ENCODE measurements around the gene GNG7.
"Not testable (repeated sequence)": the region's sequence is repeated elsewhere in the genome, so short reads cannot be mapped to it uniquely, and the experiment has no call there.

Gene GNG7

DNA sequence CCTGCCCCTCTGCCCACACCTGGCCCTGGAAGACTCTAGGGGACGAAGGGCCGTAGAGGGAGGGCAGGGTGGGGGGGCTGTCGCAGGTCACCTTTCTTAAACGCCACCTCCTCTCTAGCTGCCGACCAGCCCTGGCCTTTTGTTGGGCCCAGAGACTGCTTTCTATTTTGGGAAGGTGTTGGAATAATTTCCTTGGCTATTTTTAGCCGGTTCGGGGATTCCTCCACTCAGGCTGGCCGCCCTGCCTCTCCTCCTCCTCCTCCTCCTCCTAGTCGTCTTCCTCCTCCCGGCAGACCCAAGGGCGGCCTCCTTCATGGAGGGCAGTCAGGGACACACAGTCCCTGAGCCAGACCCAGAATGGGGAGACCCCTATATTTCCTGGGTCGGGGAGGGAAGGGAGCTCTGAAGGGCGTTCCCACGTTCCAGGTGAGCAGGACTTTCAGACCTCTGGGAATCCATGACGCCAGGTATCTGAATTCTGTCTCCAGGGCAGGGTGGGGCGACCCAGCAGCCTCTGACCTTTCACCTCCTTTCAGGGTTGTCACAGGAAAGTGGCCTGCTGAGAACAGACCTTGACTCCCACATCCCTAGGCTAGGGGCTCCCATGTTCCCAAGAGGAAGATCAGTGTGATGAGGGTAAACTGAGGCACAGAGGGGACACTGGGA is 206.7 kb downstream of the GNG7 start:
- TF ChIP-seq, protein P1, sequence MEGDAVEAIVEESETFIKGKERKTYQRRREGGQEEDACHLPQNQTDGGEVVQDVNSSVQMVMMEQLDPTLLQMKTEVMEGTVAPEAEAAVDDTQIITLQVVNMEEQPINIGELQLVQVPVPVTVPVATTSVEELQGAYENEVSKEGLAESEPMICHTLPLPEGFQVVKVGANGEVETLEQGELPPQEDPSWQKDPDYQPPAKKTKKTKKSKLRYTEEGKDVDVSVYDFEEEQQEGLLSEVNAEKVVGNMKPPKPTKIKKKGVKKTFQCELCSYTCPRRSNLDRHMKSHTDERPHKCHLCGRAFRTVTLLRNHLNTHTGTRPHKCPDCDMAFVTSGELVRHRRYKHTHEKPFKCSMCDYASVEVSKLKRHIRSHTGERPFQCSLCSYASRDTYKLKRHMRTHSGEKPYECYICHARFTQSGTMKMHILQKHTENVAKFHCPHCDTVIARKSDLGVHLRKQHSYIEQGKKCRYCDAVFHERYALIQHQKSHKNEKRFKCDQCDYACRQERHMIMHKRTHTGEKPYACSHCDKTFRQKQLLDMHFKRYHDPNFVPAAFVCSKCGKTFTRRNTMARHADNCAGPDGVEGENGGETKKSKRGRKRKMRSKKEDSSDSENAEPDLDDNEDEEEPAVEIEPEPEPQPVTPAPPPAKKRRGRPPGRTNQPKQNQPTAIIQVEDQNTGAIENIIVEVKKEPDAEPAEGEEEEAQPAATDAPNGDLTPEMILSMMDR (conservative IDR thresholded peaks at IDR 0.05) = no peak
- TF ChIP-seq ZFX (IDR thresholded peaks at IDR 0.05) = no peak
- peak overlapping the region; percentile 84 for H3K27ac ChIP-seq

GRCh38 chr19:2495130-2495641 is 207.3 kb downstream of the GNG7 start:
- TF ChIP-seq ZFX (IDR thresholded peaks at IDR 0.05) = no peak
- TF ChIP-seq, protein P1 (conservative IDR thresholded peaks at IDR 0.05) = no peak
- peak overlapping the region; percentile 84 for H3K27ac ChIP-seq

GRCh38 chr19:2494447-2495129 is 207.9 kb downstream of the GNG7 start:
- peak overlapping the region; percentile 84 for H3K27ac ChIP-seq
- TF ChIP-seq ZFX (IDR thresholded peaks at IDR 0.05) = no peak
- TF ChIP-seq, protein P1 (conservative IDR thresholded peaks at IDR 0.05) = no peak

DNA sequence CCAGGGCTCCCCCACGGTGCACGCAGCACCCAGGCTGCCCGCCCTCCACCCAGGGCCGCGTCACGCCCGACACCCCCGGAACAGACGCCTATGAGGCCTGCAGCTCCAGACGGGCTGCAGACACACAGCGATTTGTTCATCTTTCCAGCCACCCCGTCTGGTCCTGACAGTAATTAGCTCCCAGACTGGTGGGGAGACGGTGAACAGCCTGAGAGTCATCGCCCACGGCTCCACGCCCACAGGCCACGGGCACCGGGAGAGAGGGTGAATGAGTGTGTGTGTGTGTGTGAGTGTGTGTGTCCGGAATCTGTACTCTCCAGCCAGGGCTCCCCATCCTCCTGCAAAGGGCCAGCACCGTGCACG is 208.4 kb downstream of the GNG7 start:
- H3K27ac ChIP-seq = peak overlapping the region; percentile 84; the same call in 1 of the 2 replicates
- TF ChIP-seq, protein P1 (conservative IDR thresholded peaks at IDR 0.05) = no peak
- TF ChIP-seq ZFX (IDR thresholded peaks at IDR 0.05) = no peak

DNA sequence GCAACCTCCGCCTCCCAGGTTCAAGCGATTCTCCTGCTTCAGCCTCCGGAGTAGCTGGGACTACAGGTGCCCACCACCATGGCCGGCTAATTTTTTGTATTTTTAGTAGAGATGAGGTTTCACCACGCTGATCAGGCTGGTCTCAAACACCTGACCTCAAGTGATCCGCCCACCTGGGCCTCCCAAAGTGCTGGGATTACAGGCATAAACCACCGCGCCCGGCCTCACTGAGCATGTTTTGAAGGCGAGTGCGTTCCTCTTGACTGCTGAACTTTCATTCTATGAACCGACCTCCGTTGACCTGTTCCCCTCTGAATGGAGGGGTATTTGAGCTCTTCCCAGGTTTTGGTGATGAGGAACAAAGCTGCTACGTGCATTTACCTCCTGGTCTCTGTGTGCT is 209.0 kb downstream of the GNG7 start:
- H3K27ac ChIP-seq = not testable (repeated sequence)

- no peak for TF ChIP-seq ZFX (IDR thresholded peaks at IDR 0.05)
- TF ChIP-seq, protein P1 (conservative IDR thresholded peaks at IDR 0.05) = no peak
- no peak overlapping the region for H3K27ac ChIP-seq
Observed at GRCh38 chr19:2492870-2493269, 209.6 kb downstream of the GNG7 start.

DNA sequence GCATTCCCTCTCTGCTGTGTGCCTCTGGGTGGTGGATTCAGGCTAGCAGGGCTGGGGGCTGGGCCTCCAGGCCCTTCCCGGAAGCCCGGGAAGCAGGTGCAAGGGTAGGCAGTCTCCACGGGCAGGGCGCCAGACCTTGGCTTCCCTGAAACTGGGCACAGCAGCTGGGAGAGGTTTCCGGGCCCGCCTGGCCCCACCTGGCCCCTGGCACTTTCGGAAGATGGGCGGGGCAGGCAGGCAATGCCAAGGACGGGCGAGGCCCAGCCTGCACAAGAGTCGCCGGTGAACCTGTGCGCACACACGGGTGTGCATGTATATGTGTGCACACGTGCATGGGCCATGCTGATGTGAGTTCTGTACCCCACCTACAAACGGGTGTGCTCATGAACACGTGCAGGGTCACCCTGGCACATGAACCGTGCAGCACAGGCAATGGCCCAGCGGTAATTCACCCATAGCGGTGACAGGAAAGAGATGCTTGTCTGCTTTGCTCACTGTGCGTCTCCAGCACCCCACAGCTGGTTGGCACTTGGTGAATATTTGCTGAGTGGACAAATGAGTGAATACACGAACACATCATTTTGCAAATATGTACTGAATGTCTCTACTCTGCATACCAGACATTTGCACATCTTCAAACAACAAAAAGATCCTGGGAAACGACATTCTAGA is 211.2 kb downstream of the GNG7 start:
- peak overlapping the region; percentile 70 for H3K27ac ChIP-seq
- TF ChIP-seq, protein P1 (conservative IDR thresholded peaks at IDR 0.05) = no peak
- no peak for TF ChIP-seq ZFX (IDR thresholded peaks at IDR 0.05)

Data from C4-2B (cell line).